ENCODE results near the gene ZSCAN21. TPM values are rescaled to one million over a fixed set of nuclear protein-coding genes. Genes with fewer than 3 reads are reported as not detected.

ZSCAN21 gene
- polyA plus RNA-seq, 1 experiment = 10.6 TPM

DNA sequence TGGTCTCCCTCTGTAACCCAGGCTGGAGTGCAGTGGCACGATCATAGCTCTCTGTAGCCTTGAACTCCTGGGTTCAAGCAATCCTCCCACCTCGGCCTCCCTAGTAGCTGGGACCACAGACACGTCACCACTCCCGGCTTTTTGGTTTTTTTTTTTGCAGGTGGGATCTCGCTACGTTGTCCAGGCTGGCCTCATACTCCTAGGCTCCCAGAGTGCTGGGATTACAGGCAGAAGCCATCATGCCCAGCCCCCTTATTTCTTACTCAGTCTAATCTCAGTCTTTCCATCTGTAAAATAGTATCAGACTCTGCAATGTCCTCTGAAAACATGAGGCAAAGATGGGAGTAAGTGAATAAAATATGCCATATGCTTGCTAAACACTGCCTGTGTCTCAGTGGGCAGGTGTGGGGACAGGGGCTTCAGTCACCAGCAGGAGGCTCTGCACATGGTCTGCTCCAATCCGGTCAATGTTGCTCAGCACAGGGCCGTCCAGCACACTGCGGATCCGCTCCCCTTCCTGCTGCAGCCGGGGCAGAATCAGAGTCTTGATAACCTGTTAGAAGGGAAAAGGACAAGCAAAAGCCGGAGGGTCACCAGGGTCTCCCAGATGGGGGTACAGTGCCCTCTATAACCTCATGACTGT is 60.1 kb downstream of the ZSCAN21 start:
- ChIA-PET CTCF (interaction anchor here (0.6 kb wide), 1 partner anchor 17 kb away, joined by 3 read pairs; the partner anchor contains the start of gene MBLAC1), POLR2A (interaction anchor here (0.6 kb wide), 1 partner anchor 88 kb away, joined by 7 read pairs; no protein-coding TSS in a partner anchor)
- H3K36me3 ChIP-seq (ENCODE audit: control insufficient read depth, insufficient read depth, low read length) = peaks cover 44% of the 10 kb centered on the region
- DNase-seq (ENCODE audit: low read depth) = no peak
- H3K4me3 ChIP-seq (ENCODE audit: low read depth, low read length) = no peak overlapping the region
- H3K27me3 ChIP-seq (ENCODE audit: control insufficient read depth, insufficient read depth, low read length) = no peaks in the 10 kb centered on the region
- TF ChIP-seq, protein P1, sequence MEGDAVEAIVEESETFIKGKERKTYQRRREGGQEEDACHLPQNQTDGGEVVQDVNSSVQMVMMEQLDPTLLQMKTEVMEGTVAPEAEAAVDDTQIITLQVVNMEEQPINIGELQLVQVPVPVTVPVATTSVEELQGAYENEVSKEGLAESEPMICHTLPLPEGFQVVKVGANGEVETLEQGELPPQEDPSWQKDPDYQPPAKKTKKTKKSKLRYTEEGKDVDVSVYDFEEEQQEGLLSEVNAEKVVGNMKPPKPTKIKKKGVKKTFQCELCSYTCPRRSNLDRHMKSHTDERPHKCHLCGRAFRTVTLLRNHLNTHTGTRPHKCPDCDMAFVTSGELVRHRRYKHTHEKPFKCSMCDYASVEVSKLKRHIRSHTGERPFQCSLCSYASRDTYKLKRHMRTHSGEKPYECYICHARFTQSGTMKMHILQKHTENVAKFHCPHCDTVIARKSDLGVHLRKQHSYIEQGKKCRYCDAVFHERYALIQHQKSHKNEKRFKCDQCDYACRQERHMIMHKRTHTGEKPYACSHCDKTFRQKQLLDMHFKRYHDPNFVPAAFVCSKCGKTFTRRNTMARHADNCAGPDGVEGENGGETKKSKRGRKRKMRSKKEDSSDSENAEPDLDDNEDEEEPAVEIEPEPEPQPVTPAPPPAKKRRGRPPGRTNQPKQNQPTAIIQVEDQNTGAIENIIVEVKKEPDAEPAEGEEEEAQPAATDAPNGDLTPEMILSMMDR (IDR thresholded peaks at IDR 0.05; ENCODE audit: insufficient read depth, low read depth, low read length) = 0 out of 2 replicates have a peak, but pooled peaks have one; percentile 5

DNA sequence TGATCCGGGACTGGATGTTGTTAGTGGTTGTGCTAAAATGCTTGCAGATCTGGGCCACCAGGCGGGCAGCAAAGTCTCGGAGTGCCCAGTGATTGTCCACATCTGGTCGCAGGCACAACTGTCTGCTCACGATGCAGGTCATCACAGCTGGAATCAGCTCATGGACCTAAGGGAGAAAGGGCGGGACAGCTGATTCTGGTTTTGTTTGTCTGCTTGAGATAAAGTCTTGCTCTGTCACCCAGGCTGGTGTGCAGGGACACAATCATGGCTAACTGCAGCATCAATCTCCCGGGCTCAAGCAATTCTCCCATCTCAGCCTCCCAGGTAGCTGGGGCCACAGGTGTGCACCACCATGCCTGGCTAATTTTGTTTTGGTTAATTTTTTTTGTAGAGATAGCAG is 61.6 kb downstream of the ZSCAN21 start:
- DNase-seq (ENCODE audit: low read depth) = no peak
- POLR2A ChIA-PET = no interaction called here
- H3K27me3 ChIP-seq (ENCODE audit: control insufficient read depth, insufficient read depth, low read length) = no peaks in the 10 kb centered on the region
- peaks cover 41% of the 10 kb centered on the region for H3K36me3 ChIP-seq (ENCODE audit: control insufficient read depth, insufficient read depth, low read length)
- TF ChIP-seq, protein P1 (IDR thresholded peaks at IDR 0.05; ENCODE audit: insufficient read depth, low read depth, low read length) = no peak
- CTCF ChIA-PET = interaction anchor here (1.7 kb wide), 1 partner anchor 9 kb away, joined by 6 read pairs; the partner anchor contains the start of genes AP4M1 and MCM7
- no peak overlapping the region for H3K4me3 ChIP-seq (ENCODE audit: low read depth, low read length)

DNA sequence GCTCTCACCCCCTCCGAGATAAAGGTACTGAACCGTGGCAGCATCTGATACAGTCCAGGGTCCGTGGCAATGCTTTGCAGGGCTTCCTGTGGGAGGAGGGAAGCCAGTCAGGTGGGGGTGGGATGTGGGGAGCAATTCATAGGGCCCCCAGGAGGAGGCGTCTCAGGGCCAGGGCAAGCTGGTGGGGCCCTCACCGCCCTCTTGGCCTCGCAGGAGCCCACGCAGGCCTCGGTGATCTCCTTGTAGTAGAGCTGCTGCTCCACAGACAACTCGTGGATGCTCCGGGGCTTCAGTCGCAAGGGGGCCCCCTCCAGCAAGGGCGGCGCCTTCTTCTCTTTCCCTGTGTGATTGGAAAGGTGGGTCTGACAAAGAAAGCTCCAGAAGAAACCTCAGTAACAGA is 62.3 kb downstream of the ZSCAN21 start:
- CTCF ChIA-PET = interaction anchor here (0.8 to 1.7 kb wide), 2 partner anchors 10 to 44 kb away, joined by 3 to 6 read pairs; partner anchors contain the start of genes AP4M1 and MCM7
- POLR2A ChIA-PET = no interaction called here
- H3K4me3 ChIP-seq (ENCODE audit: low read depth, low read length) = no peak overlapping the region
- DNase-seq (ENCODE audit: low read depth) = no peak
- no peaks in the 10 kb centered on the region for H3K27me3 ChIP-seq (ENCODE audit: control insufficient read depth, insufficient read depth, low read length)
- TF ChIP-seq, protein P1 (IDR thresholded peaks at IDR 0.05; ENCODE audit: insufficient read depth, low read depth, low read length) = no peak
- peaks cover 37% of the 10 kb centered on the region for H3K36me3 ChIP-seq (ENCODE audit: control insufficient read depth, insufficient read depth, low read length)

Small RNA genes within 50 kb of the gene (small RNA-seq; reads per million reads assigned to genes)
- 24,522 reads per million, percentile 100 among the genes with 10 or more reads in this experiment for gene MIR106B (ENCODE audit: insufficient read length, low read depth, low replicate concordance)
- 23,940 reads per million, percentile 99 among the genes with 10 or more reads in this experiment for gene MIR25 (ENCODE audit: insufficient read length, low read depth, low replicate concordance)
- gene MIR93 (ENCODE audit: insufficient read length, low read depth, low replicate concordance) = 5,787 reads per million, percentile 98 among the genes with 10 or more reads in this experiment

Other genes with a start within 250 kb of the ZSCAN21 start
- not detected in 2 replicates for gene CYP3A43, start 221.8 kb upstream of the ZSCAN21 start, polyA plus RNA-seq (2011; rRNA removed)
- gene OR2AE1, start 172.7 kb upstream of the ZSCAN21 start, polyA plus RNA-seq (2011; rRNA removed) = not detected in 2 replicates
- 18.6 and 25.4 TPM in 2 replicates for gene TRIM4, start 130.2 kb upstream of the ZSCAN21 start, polyA plus RNA-seq (2011; rRNA removed)
- not detected in 2 replicates for gene GJC3, start 120.2 kb upstream of the ZSCAN21 start, polyA plus RNA-seq (2011; rRNA removed)
- gene AZGP1, start 73.7 kb upstream of the ZSCAN21 start, polyA plus RNA-seq (2011; rRNA removed) = not detected in 2 replicates
- gene ZKSCAN1, start 34.2 kb upstream of the ZSCAN21 start, polyA plus RNA-seq (2011; rRNA removed) = 24.5 and 25.8 TPM in 2 replicates
- 17.2 and 17.4 TPM in 2 replicates for gene ZNF3, start 31.9 kb downstream of the ZSCAN21 start, polyA plus RNA-seq (2011; rRNA removed)
- gene COPS6, start 39.2 kb downstream of the ZSCAN21 start, polyA plus RNA-seq (2011; rRNA removed) = 195 and 234 TPM in 2 replicates
- 53.8 and 89.0 TPM in 2 replicates for gene MCM7, start 51.6 kb downstream of the ZSCAN21 start, polyA plus RNA-seq (2011; rRNA removed)
- 14.3 and 15.2 TPM in 2 replicates for gene AP4M1, start 51.9 kb downstream of the ZSCAN21 start, polyA plus RNA-seq (2011; rRNA removed)
- gene TAF6, start 69.6 kb downstream of the ZSCAN21 start, polyA plus RNA-seq (2011; rRNA removed) = 18.2 and 39.5 TPM in 2 replicates
- gene CNPY4, start 69.9 kb downstream of the ZSCAN21 start, polyA plus RNA-seq (2011; rRNA removed) = 20.9 and 23.5 TPM in 2 replicates
- gene MBLAC1, start 77.2 kb downstream of the ZSCAN21 start, polyA plus RNA-seq (2011; rRNA removed) = 1.2 and 1.6 TPM in 2 replicates
- 125 and 193 TPM in 2 replicates for gene LAMTOR4, start 99.1 kb downstream of the ZSCAN21 start, polyA plus RNA-seq (2011; rRNA removed)
- 3.2 and 5.8 TPM in 2 replicates for gene TRAPPC14, start 108.9 kb downstream of the ZSCAN21 start, polyA plus RNA-seq (2011; rRNA removed)
- 8.1 and 12.1 TPM in 2 replicates for gene GAL3ST4, start 118.8 kb downstream of the ZSCAN21 start, polyA plus RNA-seq (2011; rRNA removed)
- gene GPC2, start 127.6 kb downstream of the ZSCAN21 start, polyA plus RNA-seq (2011; rRNA removed) = 1.3 and 1.9 TPM in 2 replicates
- 0.44 and 0.61 TPM in 2 replicates for gene STAG3, start 128.1 kb downstream of the ZSCAN21 start, polyA plus RNA-seq (2011; rRNA removed)
- not detected in 2 replicates for gene PVRIG, start 170.2 kb downstream of the ZSCAN21 start, polyA plus RNA-seq (2011; rRNA removed)